ENCODE data around the gene U2AF1L4.

DNA sequence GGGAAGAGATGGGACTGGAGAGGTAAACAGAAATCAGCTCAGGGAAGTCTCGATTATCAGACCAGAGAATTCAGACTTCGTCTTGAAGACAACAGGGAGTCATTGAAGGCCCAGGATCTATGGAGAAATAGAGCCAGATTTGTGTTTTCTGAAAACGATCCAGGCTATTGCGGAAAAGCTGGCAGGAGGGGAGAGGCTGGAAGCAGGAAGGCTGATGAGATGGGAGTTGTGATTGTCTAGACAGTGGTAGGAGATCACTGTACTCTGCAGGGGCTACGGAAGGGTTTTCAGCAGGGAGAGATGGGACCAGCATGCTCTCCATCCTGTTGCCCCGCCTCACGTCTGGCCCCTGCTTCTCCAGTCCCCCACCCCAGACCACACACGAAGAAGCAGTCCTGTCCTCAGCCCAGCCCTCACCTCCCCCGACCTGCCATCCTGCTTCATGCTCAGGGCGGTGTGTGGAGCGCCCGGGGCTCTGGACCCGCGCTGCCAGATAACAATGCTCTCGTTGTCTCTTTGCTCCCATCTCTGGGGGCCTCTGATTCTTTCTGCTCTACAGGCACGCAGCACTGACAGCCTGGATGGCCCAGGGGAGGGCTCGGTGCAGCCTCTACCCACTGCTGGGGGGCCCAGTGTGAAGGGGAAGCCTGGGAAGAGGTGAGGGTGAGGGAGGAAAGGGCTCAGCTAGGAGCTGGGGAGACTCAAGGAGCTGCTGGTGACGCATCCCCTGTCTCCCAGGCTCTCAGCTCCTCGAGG lies 32.0 kb upstream of the U2AF1L4 start:
- TF ChIP-seq, protein P1, sequence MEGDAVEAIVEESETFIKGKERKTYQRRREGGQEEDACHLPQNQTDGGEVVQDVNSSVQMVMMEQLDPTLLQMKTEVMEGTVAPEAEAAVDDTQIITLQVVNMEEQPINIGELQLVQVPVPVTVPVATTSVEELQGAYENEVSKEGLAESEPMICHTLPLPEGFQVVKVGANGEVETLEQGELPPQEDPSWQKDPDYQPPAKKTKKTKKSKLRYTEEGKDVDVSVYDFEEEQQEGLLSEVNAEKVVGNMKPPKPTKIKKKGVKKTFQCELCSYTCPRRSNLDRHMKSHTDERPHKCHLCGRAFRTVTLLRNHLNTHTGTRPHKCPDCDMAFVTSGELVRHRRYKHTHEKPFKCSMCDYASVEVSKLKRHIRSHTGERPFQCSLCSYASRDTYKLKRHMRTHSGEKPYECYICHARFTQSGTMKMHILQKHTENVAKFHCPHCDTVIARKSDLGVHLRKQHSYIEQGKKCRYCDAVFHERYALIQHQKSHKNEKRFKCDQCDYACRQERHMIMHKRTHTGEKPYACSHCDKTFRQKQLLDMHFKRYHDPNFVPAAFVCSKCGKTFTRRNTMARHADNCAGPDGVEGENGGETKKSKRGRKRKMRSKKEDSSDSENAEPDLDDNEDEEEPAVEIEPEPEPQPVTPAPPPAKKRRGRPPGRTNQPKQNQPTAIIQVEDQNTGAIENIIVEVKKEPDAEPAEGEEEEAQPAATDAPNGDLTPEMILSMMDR (IDR thresholded peaks at IDR 0.05; ENCODE audit: poor library complexity, severe bottlenecking): no peak
- TF ChIP-seq EP300 (conservative IDR thresholded peaks at IDR 0.05; ENCODE audit: poor library complexity, severe bottlenecking): no peak
